GM23248 (cell line): ENCODE measurements around the gene PRKCA.

ENCODE experiments used
- EZH2 ChIP-seq: fragments of 200-600 bp; sonication (generic); IDR thresholded peaks from 2 replicates; pipeline ENCODE4 v1.6.1; 2018; ENCODE audit warnings: antibody characterized with exemption, mild to moderate bottlenecking; ENCODE audit not compliant: insufficient read depth, poor library complexity, severe bottlenecking
- EZH2phosphoT487 ChIP-seq: fragments of 200-600 bp; sonication (generic); IDR thresholded peaks from 2 replicates; pipeline ENCODE4 v1.6.1; 2018; ENCODE audit warnings: antibody characterized with exemption, moderate library complexity, mild to moderate bottlenecking, low read depth; ENCODE audit not compliant: insufficient read depth

DNA sequence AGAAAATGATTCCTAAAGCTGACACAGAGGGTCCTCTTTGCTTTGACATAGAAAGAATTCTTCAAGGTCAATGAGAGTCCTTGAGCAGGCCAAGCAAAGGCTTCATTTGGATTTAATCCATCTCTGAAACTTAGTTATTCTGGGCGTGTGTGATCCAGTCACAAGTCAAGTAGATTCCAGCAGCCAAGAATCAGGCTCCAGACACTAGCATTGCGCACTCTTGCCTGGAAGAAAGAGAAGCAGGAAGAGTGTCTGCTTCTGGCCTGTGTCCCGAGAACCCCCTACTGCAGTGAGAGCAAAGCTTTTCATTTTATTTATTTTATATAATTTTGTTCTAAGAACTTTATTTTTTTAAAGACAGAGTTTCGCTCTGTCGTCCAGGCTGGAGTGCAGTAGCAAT, 444.3 kb downstream of the PRKCA start:
- no peak for TF ChIP-seq EZH2phosphoT487
- TF ChIP-seq EZH2: no peak
